GM23338 (cell line): ENCODE measurements around the gene GFRA1. TPM values are rescaled to one million over a fixed set of nuclear protein-coding genes. Genes with fewer than 3 reads are reported as not detected.

Experiments used
- ATAC-seq: fragments of 200-7000 bp; cut with Tn5 transposase; 3 replicates; pipeline ENCODE4 v1.9.1; 2020
- DNase-seq: peaks from one replicate; pipeline ENCODE4 v3.0.0-alpha.2; 2015; ENCODE audit warnings: low spot score
- H2AFZ ChIP-seq: fragments of 200-600 bp; sonication (generic); 2 replicates; pipeline ENCODE4 v1.8.0; 2016; ENCODE audit warnings: antibody characterized with exemption, mild to moderate bottlenecking, moderate library complexity
- H3F3A ChIP-seq: fragments of 200-600 bp; sonication (generic); replicated peaks from 2 replicates; pipeline ENCODE4 v1.8.0; 2017; ENCODE audit warnings: antibody characterized with exemption, mixed run types, low read depth
- H3K27ac ChIP-seq: fragments of 200-600 bp; sonication (generic); 2 replicates; pipeline ENCODE4 v1.6.1; 2016; ENCODE audit warnings: low read depth
- H3K27me3 ChIP-seq: fragments of 200-600 bp; sonication (generic); 2 replicates; pipeline ENCODE4 v1.8.0; 2016; ENCODE audit warnings: mild to moderate bottlenecking, mixed run types, moderate library complexity; ENCODE audit not compliant: insufficient read depth
- H3K36me3 ChIP-seq: fragments of 200-600 bp; sonication (generic); 2 replicates; pipeline ENCODE4 v1.8.0; 2016; ENCODE audit warnings: mild to moderate bottlenecking; ENCODE audit not compliant: insufficient read depth
- H3K4me1 ChIP-seq: fragments of 200-600 bp; sonication (generic); 2 replicates; pipeline ENCODE4 v1.8.0; 2016; ENCODE audit warnings: mild to moderate bottlenecking, moderate library complexity; ENCODE audit not compliant: insufficient read depth
- H3K4me2 ChIP-seq: fragments of 200-600 bp; sonication (generic); 2 replicates; pipeline ENCODE4 v1.7.1; 2017; ENCODE audit warnings: mixed run types
- H3K4me3 ChIP-seq: fragments of 200-600 bp; sonication (generic); 2 replicates; pipeline ENCODE4 v1.6.1; 2016; ENCODE audit warnings: mixed run types
- H3K79me2 ChIP-seq: fragments of 200-600 bp; sonication (generic); replicated peaks from 2 replicates; pipeline ENCODE4 v1.8.0; 2017; ENCODE audit warnings: mild to moderate bottlenecking; ENCODE audit not compliant: insufficient read depth
- H3K9me2 ChIP-seq: fragments of 200-600 bp; sonication (generic); 2 replicates; pipeline ENCODE4 v1.8.0; 2017; ENCODE audit not compliant: insufficient read depth
- H4K20me1 ChIP-seq: fragments of 200-600 bp; sonication (generic); replicated peaks from 2 replicates; pipeline ENCODE4 v1.8.0; 2017; ENCODE audit warnings: mild to moderate bottlenecking; ENCODE audit not compliant: insufficient read depth
- H3K27ac Mint-ChIP-seq: 2 replicates; pipeline ENCODE4 v1.8.0; 2020; ENCODE audit warnings: inconsistent platforms, mild to moderate bottlenecking, moderate library complexity, mixed read lengths
- H3K27me3 Mint-ChIP-seq: 3 replicates; pipeline ENCODE4 v1.8.0; 2022; ENCODE audit warnings: low read depth, mild to moderate bottlenecking, moderate library complexity, mixed read lengths, inconsistent platforms; ENCODE audit not compliant: insufficient read depth, poor library complexity
- H3K36me3 Mint-ChIP-seq: 3 replicates; pipeline ENCODE4 v1.8.0; 2021; ENCODE audit warnings: low read depth, mild to moderate bottlenecking, inconsistent platforms, moderate library complexity, mixed read lengths
- H3K4me1 Mint-ChIP-seq: 3 replicates; pipeline ENCODE4 v1.8.0; 2020; ENCODE audit warnings: mild to moderate bottlenecking, inconsistent platforms, mixed read lengths
- H3K4me3 Mint-ChIP-seq: 3 replicates; pipeline ENCODE4 v1.8.0; 2021; ENCODE audit warnings: moderate library complexity, mild to moderate bottlenecking, inconsistent platforms, mixed read lengths
- H3K9me3 Mint-ChIP-seq: 3 replicates; pipeline ENCODE4 v1.8.0; 2020; ENCODE audit warnings: moderate library complexity, mild to moderate bottlenecking, inconsistent platforms, mixed read lengths
- CREB1 ChIP-seq: fragments of 250-450 bp; sonication (Bioruptor Pico); IDR thresholded peaks from 2 replicates; pipeline ENCODE4 v1.5.0; 2020; ENCODE audit warnings: low read depth, mild to moderate bottlenecking, moderate library complexity
- EZH2 ChIP-seq: fragments of 200-600 bp; sonication (generic); IDR thresholded peaks from one replicate; pipeline ENCODE4 v1.8.0; 2017; ENCODE audit warnings: antibody characterized with exemption, mild to moderate bottlenecking, low read depth; ENCODE audit not compliant: unreplicated experiment
- EZH2phosphoT487 ChIP-seq: fragments of 200-600 bp; sonication (generic); IDR thresholded peaks from one replicate; pipeline ENCODE4 v1.8.1; 2018; ENCODE audit warnings: antibody characterized with exemption; ENCODE audit not compliant: unreplicated experiment
- JUNB ChIP-seq: IDR thresholded peaks from one replicate; pipeline ENCODE4 v1.6.1; 2016; ENCODE audit warnings: antibody characterized with exemption; ENCODE audit not compliant: unreplicated experiment
- NANOG ChIP-seq: IDR thresholded peaks from 2 replicates; pipeline ENCODE4 v1.6.1; 2016; ENCODE audit warnings: antibody characterized with exemption, borderline replicate concordance
- POLR2AphosphoS5 ChIP-seq: IDR thresholded peaks from 2 replicates; pipeline ENCODE4 v1.6.1; 2016; ENCODE audit warnings: antibody characterized with exemption, low read depth
- STAT1 ChIP-seq: IDR thresholded peaks from one replicate; pipeline ENCODE4 v1.6.1; 2016; ENCODE audit warnings: antibody characterized with exemption; ENCODE audit not compliant: unreplicated experiment
- ZNF114 ChIP-seq: fragments of 250-450 bp; sonication (Bioruptor Pico); IDR thresholded peaks from 2 replicates; pipeline ENCODE4 v1.5.0; 2020; ENCODE audit warnings: mild to moderate bottlenecking, moderate library complexity
- ZNF331 ChIP-seq: fragments of 250-450 bp; sonication (Bioruptor Pico); IDR thresholded peaks from 2 replicates; pipeline ENCODE4 v1.5.0; 2020; ENCODE audit warnings: low read depth, mild to moderate bottlenecking, moderate library complexity
- polyA plus RNA-seq: library from polyadenylated mRNA; unstranded; fragments of >200 nt; fragmentation: Nextera tagmentation; extraction: Ambion mirVana; gene quantifications from 2 replicates; pipeline ENCODE4 v1.2.1, GENCODE V29; 2016
- total RNA-seq: library from RNA; depleted of rRNA; stranded (reverse); fragments of >200 nt; shearing (Covaris generic); gene quantifications from 2 replicates; pipeline ENCODE4 v1.2.3, GENCODE V29; 2014
- TF ChIP-seq, protein P1 (sequence below): IDR thresholded peaks from one replicate; pipeline ENCODE4 v1.6.1; 2018; ENCODE audit warnings: antibody characterized with exemption; ENCODE audit not compliant: unreplicated experiment
- TF ChIP-seq, protein P2 (sequence below): IDR thresholded peaks from 2 replicates; pipeline ENCODE4 v1.6.1; 2016; ENCODE audit warnings: antibody characterized with exemption
- TF ChIP-seq, protein P3 (sequence below): fragments of 250-450 bp; sonication (Bioruptor Pico); IDR thresholded peaks from 2 replicates; pipeline ENCODE4 v1.5.0; 2020; ENCODE audit warnings: mild to moderate bottlenecking, moderate library complexity

The GFRA1 gene
- total and polyA plus RNA-seq, 2 experiments from 2014 or later: 1.4 to 2.8 TPM

- ATAC-seq (no peak), DNase-seq (no peak)
- H3K4me3 ChIP-seq: no peak overlapping the region
- peaks cover 3% of the 10 kb centered on the region for H3K9me2 ChIP-seq
- H3K4me2 ChIP-seq: no peak overlapping the region
- no peaks in the 10 kb centered on the region for H3K79me2 ChIP-seq
- no peaks in the 10 kb centered on the region for H3F3A ChIP-seq
- Mint-ChIP-seq H3K36me3 (no peaks in the 10 kb centered on the region), H3K4me3 (no peak overlapping the region), H3K27ac (no peak overlapping the region), H3K9me3 (no peaks in the 10 kb centered on the region), H3K27me3 (peaks cover 1% of the 10 kb centered on the region), H3K4me1 (no peaks in the 10 kb centered on the region)
- no peaks in the 10 kb centered on the region for H4K20me1 ChIP-seq
- no peaks in the 10 kb centered on the region for H3K36me3 ChIP-seq
- H3K4me1 ChIP-seq: no peaks in the 10 kb centered on the region
- no peaks in the 10 kb centered on the region for H3K27me3 ChIP-seq
- no peak overlapping the region for H2AFZ ChIP-seq
- H3K27ac ChIP-seq: no peak overlapping the region
- no peak for TF ChIP-seq POLR2AphosphoS5
- TF ChIP-seq, protein P1, sequence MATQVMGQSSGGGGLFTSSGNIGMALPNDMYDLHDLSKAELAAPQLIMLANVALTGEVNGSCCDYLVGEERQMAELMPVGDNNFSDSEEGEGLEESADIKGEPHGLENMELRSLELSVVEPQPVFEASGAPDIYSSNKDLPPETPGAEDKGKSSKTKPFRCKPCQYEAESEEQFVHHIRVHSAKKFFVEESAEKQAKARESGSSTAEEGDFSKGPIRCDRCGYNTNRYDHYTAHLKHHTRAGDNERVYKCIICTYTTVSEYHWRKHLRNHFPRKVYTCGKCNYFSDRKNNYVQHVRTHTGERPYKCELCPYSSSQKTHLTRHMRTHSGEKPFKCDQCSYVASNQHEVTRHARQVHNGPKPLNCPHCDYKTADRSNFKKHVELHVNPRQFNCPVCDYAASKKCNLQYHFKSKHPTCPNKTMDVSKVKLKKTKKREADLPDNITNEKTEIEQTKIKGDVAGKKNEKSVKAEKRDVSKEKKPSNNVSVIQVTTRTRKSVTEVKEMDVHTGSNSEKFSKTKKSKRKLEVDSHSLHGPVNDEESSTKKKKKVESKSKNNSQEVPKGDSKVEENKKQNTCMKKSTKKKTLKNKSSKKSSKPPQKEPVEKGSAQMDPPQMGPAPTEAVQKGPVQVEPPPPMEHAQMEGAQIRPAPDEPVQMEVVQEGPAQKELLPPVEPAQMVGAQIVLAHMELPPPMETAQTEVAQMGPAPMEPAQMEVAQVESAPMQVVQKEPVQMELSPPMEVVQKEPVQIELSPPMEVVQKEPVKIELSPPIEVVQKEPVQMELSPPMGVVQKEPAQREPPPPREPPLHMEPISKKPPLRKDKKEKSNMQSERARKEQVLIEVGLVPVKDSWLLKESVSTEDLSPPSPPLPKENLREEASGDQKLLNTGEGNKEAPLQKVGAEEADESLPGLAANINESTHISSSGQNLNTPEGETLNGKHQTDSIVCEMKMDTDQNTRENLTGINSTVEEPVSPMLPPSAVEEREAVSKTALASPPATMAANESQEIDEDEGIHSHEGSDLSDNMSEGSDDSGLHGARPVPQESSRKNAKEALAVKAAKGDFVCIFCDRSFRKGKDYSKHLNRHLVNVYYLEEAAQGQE: no peak
- no peak for TF ChIP-seq STAT1
- no peak for TF ChIP-seq EZH2phosphoT487
- TF ChIP-seq, protein P2, sequence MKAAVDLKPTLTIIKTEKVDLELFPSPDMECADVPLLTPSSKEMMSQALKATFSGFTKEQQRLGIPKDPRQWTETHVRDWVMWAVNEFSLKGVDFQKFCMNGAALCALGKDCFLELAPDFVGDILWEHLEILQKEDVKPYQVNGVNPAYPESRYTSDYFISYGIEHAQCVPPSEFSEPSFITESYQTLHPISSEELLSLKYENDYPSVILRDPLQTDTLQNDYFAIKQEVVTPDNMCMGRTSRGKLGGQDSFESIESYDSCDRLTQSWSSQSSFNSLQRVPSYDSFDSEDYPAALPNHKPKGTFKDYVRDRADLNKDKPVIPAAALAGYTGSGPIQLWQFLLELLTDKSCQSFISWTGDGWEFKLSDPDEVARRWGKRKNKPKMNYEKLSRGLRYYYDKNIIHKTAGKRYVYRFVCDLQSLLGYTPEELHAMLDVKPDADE: no peak
- TF ChIP-seq ZNF331 (CRISPR knock-in tag): no peak
- TF ChIP-seq JUNB: no peak
- no peak for TF ChIP-seq NANOG
- TF ChIP-seq, protein P3, sequence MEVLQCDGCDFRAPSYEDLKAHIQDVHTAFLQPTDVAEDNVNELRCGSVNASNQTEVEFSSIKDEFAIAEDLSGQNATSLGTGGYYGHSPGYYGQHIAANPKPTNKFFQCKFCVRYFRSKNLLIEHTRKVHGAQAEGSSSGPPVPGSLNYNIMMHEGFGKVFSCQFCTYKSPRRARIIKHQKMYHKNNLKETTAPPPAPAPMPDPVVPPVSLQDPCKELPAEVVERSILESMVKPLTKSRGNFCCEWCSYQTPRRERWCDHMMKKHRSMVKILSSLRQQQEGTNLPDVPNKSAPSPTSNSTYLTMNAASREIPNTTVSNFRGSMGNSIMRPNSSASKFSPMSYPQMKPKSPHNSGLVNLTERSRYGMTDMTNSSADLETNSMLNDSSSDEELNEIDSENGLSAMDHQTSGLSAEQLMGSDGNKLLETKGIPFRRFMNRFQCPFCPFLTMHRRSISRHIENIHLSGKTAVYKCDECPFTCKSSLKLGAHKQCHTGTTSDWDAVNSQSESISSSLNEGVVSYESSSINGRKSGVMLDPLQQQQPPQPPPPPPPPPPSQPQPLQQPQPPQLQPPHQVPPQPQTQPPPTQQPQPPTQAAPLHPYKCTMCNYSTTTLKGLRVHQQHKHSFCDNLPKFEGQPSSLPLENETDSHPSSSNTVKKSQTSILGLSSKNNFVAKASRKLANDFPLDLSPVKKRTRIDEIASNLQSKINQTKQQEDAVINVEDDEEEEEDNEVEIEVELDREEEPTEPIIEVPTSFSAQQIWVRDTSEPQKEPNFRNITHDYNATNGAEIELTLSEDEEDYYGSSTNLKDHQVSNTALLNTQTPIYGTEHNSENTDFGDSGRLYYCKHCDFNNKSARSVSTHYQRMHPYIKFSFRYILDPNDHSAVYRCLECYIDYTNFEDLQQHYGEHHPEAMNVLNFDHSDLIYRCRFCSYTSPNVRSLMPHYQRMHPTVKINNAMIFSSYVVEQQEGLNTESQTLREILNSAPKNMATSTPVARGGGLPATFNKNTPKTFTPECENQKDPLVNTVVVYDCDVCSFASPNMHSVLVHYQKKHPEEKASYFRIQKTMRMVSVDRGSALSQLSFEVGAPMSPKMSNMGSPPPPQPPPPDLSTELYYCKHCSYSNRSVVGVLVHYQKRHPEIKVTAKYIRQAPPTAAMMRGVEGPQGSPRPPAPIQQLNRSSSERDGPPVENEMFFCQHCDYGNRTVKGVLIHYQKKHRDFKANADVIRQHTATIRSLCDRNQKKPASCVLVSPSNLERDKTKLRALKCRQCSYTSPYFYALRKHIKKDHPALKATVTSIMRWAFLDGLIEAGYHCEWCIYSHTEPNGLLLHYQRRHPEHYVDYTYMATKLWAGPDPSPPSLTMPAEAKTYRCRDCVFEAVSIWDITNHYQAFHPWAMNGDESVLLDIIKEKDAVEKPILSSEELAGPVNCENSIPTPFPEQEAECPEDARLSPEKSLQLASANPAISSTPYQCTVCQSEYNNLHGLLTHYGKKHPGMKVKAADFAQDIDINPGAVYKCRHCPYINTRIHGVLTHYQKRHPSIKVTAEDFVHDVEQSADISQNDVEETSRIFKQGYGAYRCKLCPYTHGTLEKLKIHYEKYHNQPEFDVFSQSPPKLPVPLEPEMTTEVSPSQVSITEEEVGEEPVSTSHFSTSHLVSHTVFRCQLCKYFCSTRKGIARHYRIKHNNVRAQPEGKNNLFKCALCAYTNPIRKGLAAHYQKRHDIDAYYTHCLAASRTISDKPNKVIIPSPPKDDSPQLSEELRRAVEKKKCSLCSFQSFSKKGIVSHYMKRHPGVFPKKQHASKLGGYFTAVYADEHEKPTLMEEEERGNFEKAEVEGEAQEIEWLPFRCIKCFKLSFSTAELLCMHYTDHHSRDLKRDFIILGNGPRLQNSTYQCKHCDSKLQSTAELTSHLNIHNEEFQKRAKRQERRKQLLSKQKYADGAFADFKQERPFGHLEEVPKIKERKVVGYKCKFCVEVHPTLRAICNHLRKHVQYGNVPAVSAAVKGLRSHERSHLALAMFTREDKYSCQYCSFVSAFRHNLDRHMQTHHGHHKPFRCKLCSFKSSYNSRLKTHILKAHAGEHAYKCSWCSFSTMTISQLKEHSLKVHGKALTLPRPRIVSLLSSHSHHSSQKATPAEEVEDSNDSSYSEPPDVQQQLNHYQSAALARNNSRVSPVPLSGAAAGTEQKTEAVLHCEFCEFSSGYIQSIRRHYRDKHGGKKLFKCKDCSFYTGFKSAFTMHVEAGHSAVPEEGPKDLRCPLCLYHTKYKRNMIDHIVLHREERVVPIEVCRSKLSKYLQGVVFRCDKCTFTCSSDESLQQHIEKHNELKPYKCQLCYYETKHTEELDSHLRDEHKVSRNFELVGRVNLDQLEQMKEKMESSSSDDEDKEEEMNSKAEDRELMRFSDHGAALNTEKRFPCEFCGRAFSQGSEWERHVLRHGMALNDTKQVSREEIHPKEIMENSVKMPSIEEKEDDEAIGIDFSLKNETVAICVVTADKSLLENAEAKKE: no peak
- TF ChIP-seq CREB1 (CRISPR knock-in tag): no peak
- no peak for TF ChIP-seq EZH2
- no peak for TF ChIP-seq ZNF114
Observed at GRCh38 chr10:116104210-116104932, 168.6 kb downstream of the GFRA1 start.
